Keratinocyte (primary cell): ENCODE data around the gene IPO11.

Source experiments
- EZH2 ChIP-seq: IDR thresholded peaks from one replicate; pipeline ENCODE4 v1.6.1; 2012; ENCODE audit warnings: inconsistent platforms, mild to moderate bottlenecking, low read length, moderate library complexity
- TF ChIP-seq, protein P1 (sequence below), 3 experiments: IDR thresholded peaks in 1 of 3; conservative IDR thresholded peaks in 1 of 3; optimal IDR thresholded peaks in 1 of 3; 2 replicates in 2 of 3; 3 replicates in 1 of 3; pipeline versions ENCODE3 to v1.5.1; 2011; ENCODE audit warnings: low read length in 3 of 3, mild to moderate bottlenecking in 3 of 3, moderate library complexity in 2 of 3, control low read depth in 1 of 3, inconsistent platforms in 1 of 3; ENCODE audit not compliant: insufficient read depth in 2 of 3; ENCODE audit errors: extremely low read depth in 1 of 3

DNA sequence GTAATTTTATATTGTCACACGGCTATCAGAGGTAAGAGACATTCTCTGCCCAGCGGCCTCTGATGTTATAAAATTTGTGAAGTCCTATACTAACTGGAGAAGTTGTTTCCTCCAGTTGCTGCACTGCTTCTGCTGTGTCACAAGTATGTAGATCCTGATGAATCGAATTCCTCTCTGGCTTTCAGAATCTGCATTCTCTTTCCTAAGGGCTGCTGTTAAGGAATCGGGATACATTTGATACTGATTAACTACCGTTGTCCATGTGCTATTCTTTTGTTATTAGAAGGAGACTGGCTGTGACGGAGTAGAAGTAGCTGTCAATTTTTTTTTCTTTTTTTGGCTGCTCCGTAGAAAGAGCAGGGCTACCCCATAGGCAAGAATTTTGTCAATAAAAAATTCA lies 84.3 kb downstream of the IPO11 start:
- TF ChIP-seq, protein P1, sequence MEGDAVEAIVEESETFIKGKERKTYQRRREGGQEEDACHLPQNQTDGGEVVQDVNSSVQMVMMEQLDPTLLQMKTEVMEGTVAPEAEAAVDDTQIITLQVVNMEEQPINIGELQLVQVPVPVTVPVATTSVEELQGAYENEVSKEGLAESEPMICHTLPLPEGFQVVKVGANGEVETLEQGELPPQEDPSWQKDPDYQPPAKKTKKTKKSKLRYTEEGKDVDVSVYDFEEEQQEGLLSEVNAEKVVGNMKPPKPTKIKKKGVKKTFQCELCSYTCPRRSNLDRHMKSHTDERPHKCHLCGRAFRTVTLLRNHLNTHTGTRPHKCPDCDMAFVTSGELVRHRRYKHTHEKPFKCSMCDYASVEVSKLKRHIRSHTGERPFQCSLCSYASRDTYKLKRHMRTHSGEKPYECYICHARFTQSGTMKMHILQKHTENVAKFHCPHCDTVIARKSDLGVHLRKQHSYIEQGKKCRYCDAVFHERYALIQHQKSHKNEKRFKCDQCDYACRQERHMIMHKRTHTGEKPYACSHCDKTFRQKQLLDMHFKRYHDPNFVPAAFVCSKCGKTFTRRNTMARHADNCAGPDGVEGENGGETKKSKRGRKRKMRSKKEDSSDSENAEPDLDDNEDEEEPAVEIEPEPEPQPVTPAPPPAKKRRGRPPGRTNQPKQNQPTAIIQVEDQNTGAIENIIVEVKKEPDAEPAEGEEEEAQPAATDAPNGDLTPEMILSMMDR (optimal IDR thresholded peaks at IDR 0.05 in 1 of 3, IDR thresholded peaks at IDR 0.05 in 1 of 3, conservative IDR thresholded peaks at IDR 0.05 in 1 of 3; ENCODE audit: extremely low read depth in 1 of 3, insufficient read depth in 2 of 3, low read length in 3 of 3): no peak
- no peak for TF ChIP-seq EZH2
